ENCODE data around the gene ARID1B. TPM values are rescaled to one million over a fixed set of nuclear protein-coding genes. Genes with fewer than 3 reads are reported as not detected.

The ARID1B gene
- total and polyA plus RNA-seq, 10 of the 15 experiments (the other 5 are each of a cell fraction or from before 2014, with no cell fraction given) = 24.7 to 133 (median 54.6) TPM

GRCh38 chr6:157099912-157100593 lies 322.9 kb downstream of the ARID1B start (continued):
- TF ChIP-seq CTCF (IDR thresholded peaks at IDR 0.05 in 2 of 3, conservative IDR thresholded peaks at IDR 0.05 in 1 of 3; ENCODE audit: control insufficient read depth in 2 of 3, extremely low read depth in 1 of 3, insufficient read depth in 1 of 3, low read depth in 3 of 3, low read length in 3 of 3) (no peak), FOS (IDR thresholded peaks at IDR 0.05; ENCODE audit: borderline replicate concordance, extremely low read depth, insufficient read length) (no peak), JUNB (IDR thresholded peaks at IDR 0.05) (peak; percentile 64)

GRCh38 chr6:157101166-157101565 lies 324.0 kb downstream of the ARID1B start:
- ATAC-seq = no peak
- no peaks in the 10 kb centered on the region for H3K27me3 ChIP-seq (replicated peaks in 1 of 2; ENCODE audit: control insufficient read depth in 2 of 2, insufficient read depth in 2 of 2, low read length in 1 of 2)
- no peaks in the 10 kb centered on the region; a peak in 2 of 4 replicates for H3K36me3 ChIP-seq (ENCODE audit: control insufficient read depth in 2 of 2, insufficient read depth in 2 of 2, low read length in 1 of 2)
- H3K9ac ChIP-seq (ENCODE audit: control insufficient read depth, insufficient read depth, low read length) = no peak overlapping the region
- WGBS (ENCODE audit: insufficient coverage, insufficient replicate concordance, low lambda C conversion rate, missing lambda C conversion rate) = 100% methylated on average over 1 of the region's 1 CpG
- H3K27ac ChIP-seq (ENCODE audit: control insufficient read depth, insufficient read depth) = no peak overlapping the region
- CTCF ChIA-PET = no interaction called here
- no peak for FAIRE-seq
- SMC1A ChIA-PET (ENCODE audit: uncharacterized antibody, unreplicated experiment) = interaction anchor here (0.6 kb wide), 1 partner anchor 338 kb away, joined by 3 read pairs; no protein-coding TSS in a partner anchor
- intact Hi-C loops (cut with micrococcal nuclease; ENCODE audit: unreplicated experiment) (loop anchor here (5.0 kb wide), 1 partner anchor 34 kb away; no protein-coding TSS in a partner anchor), in situ Hi-C loops (cut with MboI) (no loop called here)
- H2AFZ ChIP-seq (ENCODE audit: control insufficient read depth, low read depth, low read length) = no peak overlapping the region
- no peaks in the 10 kb centered on the region for H3K9me3 ChIP-seq (replicated peaks; ENCODE audit: control insufficient read depth, insufficient read depth, low read length)
- no peaks in the 10 kb centered on the region for H3K79me2 ChIP-seq (ENCODE audit: control insufficient read depth, insufficient read depth, low read length)
- TF ChIP-seq BMI1 (IDR thresholded peaks at IDR 0.05; ENCODE audit: borderline replicate concordance) (no peak), ESRRA (IDR thresholded peaks at IDR 0.05; ENCODE audit: low read length) (no peak), POLR2AphosphoS5 (IDR thresholded peaks at IDR 0.05; ENCODE audit: low read length) (no peak), GATAD2B (conservative IDR thresholded peaks at IDR 0.05; ENCODE audit: low read depth) (no peak), SMARCA5 (IDR thresholded peaks at IDR 0.05) (no peak), SREBF1 (IDR thresholded peaks at IDR 0.05; ENCODE audit: low read length) (no peak)
- RAD21 ChIA-PET (ENCODE audit: unreplicated experiment) = no interaction called here
- no peak overlapping the region for H3K4me3 ChIP-seq
- no TSS peak for BruUV-seq (replicated peaks)
- DNase-seq (ENCODE audit: low read depth, low spot score) = no peak
- H3K4me1 ChIP-seq (ENCODE audit: control insufficient read depth, insufficient read depth, low read length) = peaks cover 14% of the 10 kb centered on the region; the same call in 1 of the 2 replicates
- no peak overlapping the region for H3K4me2 ChIP-seq (ENCODE audit: control insufficient read depth, insufficient read depth)
- POLR2A ChIA-PET = no interaction called here
- H4K20me1 ChIP-seq (ENCODE audit: control insufficient read depth, insufficient read depth) = peaks cover 6% of the 10 kb centered on the region; the same call in 1 of the 2 replicates

Data from GM12878 (cell line).